Muscle of arm (tissue), 12 donors: ENCODE results near the gene TIMM21. TPM values are rescaled to one million over a fixed set of nuclear protein-coding genes. Genes with fewer than 3 reads are reported as not detected.

Experiments used
- DNase-seq: peaks from one replicate; pipeline ENCODE4 v3.0.0-alpha.2; 2013
- polyA plus RNA-seq, 12 donors: library from polyadenylated mRNA; unstranded; fragments of 120-200 nt; gene quantifications; one replicate each; pipeline ENCODE4 v1.2.1, GENCODE V29; 2013; ENCODE audit not compliant: insufficient read length in 12 of 12

Gene TIMM21
- polyA plus RNA-seq, 12 donors = 11.7 to 53.9 (median 49.7) TPM; not detected in 1

GRCh38 chr18:74185860-74186259 lies 37.5 kb downstream of the TIMM21 start:
- DNase-seq = no peak

DNA sequence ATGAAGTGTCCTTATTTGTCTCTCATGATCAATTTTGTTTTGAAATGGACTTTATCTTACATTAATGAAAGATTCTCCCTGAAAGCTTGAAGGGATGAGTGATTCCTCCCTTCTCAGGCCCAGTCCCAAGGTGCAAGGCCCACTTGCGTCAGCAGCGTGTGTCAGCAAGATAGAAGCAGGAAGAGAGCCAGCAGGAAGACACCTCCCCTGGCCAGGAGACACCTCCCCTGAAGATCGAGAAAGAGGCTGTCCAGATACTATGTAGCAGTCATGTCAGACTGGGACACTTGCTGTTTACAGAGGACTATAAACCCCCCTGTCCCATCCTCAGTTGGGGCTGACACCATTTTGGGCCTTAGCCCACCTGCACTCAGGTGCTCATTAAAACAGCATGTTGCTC lies 38.3 kb downstream of the TIMM21 start:
- no peak for DNase-seq

- no peak for DNase-seq
Observed at GRCh38 chr18:74190086-74190485, 41.8 kb downstream of the TIMM21 start.

DNA sequence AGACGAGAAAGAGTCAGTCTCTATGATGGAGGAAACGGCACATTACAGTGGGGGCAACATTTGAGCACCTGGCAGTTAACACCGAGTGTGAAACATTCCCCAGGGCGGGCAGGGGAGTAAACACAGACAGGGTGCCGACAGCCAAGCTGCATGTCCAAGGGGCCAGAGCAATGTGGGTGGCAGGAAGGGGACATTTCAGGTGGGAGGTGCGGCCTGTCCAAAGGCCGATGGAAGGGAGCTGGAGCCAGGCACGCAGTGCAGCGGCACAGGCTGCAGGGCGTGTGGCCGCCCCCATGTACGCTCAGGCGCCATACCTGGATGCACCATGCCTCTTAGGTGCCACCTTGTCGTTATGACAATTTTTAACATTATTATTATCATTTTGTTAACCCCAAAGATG lies 43.3 kb downstream of the TIMM21 start:
- no peak for DNase-seq

DNA sequence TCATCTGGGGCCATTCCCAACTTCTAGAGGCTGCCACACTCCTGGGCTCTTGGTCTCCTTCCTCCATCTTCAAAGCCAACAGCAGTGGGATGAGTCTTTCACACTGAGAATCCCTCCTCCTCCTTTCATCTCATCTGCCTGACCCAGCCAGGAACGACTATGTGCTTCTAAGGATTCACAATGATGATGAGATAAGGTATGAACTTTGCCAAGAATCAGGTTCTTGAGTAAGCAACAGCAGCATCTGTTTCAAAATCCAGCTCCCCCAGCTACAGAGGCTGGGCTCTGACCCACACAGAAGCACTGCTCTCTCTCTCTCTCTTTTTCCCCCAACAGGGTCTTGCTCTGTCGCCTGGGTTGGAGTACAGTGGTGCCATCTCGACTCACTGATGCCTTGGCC lies 46.4 kb downstream of the TIMM21 start:
- DNase-seq = no peak

DNA sequence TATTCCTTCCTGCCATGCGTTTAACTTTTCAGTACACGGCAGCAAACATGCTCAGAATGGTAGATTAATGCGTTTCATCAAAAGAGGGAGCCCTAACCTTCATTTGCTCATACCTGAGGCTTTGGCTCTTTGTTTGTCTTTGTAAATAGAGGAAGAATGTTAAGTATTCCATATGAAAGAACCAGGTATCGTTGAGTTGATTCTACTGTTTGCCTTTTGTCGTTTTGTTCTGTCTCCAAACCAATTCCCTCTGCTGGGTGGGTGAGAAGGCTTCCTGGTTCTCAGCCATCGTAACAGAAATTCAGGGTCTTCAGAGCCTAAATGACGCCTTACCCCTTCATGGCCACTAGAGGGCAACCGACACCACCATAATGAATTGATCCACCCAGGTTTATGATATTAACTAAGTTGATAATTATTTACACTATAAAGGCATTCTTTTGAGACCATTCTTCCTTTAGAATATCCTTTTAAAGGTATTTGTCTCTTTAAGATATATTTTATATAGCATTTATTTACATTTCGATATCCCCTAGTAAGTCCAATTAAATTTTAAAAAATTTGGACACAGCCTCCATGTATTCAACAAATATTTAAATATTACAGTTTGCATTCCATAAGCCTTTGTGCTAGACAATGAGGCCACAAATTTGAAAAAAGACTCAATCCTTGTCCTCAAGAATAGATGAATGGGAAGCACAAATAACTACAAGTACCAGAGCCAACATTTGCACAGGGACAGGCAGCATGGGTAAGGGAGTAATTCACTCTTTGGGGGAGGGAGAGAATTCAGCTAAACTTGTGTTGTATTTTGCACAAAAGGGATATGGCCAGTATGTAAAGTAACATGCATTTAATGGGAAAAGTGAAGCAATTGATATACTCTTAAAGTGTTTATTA lies 48.1 kb downstream of the TIMM21 start:
- peak; percentile 72 for DNase-seq

- no peak for DNase-seq
Observed at GRCh38 chr18:74197705-74198341, 49.5 kb downstream of the TIMM21 start.

DNA sequence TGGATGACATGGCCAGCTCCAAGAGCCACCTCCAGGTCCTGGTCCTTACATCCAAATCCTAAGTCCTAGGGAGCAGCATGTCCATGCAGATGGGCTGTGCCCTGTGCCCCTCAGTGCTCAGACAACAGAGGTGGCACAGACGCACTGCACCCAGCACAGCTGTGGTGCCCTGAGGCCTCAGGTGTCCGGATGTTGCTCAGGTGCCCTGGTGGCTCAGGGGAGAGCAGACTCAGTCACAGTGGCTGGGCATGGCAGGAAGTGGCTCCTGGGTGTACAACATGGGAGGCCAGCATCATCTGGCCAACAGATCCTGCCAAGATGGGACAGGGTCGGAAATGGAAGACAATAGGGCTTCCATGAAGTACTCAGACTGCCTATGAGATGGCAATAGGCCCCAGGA lies 50.1 kb downstream of the TIMM21 start:
- no peak for DNase-seq

DNA sequence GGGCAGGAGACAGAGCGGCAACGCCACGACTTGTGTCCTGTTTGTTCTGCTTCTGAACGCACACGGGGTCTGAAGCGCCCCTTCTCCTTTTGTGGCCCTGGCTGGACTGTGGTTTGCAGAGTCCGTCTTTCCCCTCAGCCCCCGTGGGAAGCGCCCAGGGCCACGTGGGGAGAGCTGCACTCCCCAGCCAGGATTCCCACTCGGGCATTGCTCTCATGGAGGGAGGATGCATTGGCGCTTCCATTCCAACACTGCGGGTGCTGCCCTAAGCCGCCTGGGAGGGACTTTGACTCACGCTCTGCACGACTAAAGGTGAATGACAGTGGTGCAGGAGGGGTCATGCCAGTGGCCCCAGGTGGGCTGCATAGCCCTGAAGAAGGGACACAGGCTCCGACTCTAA lies 52.5 kb downstream of the TIMM21 start:
- DNase-seq = no peak

GRCh38 chr18:74203811-74204210 lies 55.5 kb downstream of the TIMM21 start:
- no peak for DNase-seq

DNA sequence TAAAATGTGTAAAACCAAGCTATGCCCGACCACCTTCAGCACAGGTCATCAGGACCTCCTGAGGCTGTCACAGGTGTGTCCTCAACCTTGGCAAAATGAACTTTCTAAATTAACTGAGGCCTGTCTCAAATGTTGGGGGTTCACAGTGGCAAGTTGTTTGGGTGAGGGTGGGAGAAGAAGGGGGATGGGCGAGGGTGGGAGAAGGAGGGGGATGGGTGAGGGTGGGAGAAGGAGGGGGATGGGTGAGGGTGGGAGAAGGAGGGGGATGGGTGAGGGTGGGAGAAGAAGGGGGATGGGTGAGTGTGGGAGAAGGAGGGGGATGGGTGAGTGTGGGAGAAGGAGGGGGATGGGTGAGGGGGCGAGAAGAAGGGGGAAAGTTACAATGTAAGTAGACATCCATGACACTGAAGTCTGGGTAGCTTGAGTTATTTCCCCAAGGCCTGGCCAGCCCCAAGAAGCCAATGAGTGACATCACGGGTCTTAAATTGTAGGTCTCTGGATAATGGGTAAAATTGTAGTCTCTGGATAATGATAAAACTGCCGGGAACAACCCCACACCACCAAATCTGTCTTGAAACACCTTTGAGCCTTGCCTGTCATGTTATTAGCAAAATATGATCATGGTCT lies 56.3 kb downstream of the TIMM21 start:
- DNase-seq = no peak

Other genes with a start within 250 kb of the TIMM21 start
- gene FBXO15, start 689 bp upstream of the TIMM21 start, polyA plus RNA-seq = 1 to 10 TPM in 3 of 12 donors, under 1 TPM in 7, not detected in 2; 0.42 to 1.8 (median 0.69) TPM
- 10 to 100 TPM in 11 of 12 donors, not detected in 1; 26.1 to 45.5 (median 32.1) TPM for gene CYB5A, start 143.4 kb downstream of the TIMM21 start, polyA plus RNA-seq
- not detected for gene C18orf63, start 167.3 kb downstream of the TIMM21 start, polyA plus RNA-seq